IMR-90 (cell line): ENCODE measurements around the gene U2SURP. TPM values are rescaled to one million over a fixed set of nuclear protein-coding genes. Genes with fewer than 3 reads are reported as not detected.

Experiments used
- ATAC-seq: fragments of 200-7000 bp; cut with Tn5 transposase; 2 replicates; pipeline ENCODE4 v1.9.1; 2020; ENCODE audit warnings: low read depth, mild to moderate bottlenecking, moderate library complexity
- Bru-seq: library from RNA; stranded (reverse); fragments of 400-500 nt; gene quantifications from one replicate; lab custom pipeline; 2021; lab: Mats Ljungman, UMichigan
- BruChase-seq, 2 experiments: library from RNA; stranded (reverse); fragments of 400-500 nt; gene quantifications; one replicate each; lab custom pipeline; 2021; lab: Mats Ljungman, UMichigan
- BruUV-seq: library from RNA; stranded (reverse); fragments of 400-500 nt; replicated peaks from 2 replicates; lab custom pipeline; 2021; lab: Mats Ljungman, UMichigan
- CTCF ChIA-PET: fragments of 300-600 bp; formaldehyde crosslinking; extraction: SDS; loops from one replicate; lab custom pipeline; 2021; ENCODE audit warnings: antibody characterized with exemption; lab: Yijun Ruan, JAX
- POLR2A ChIA-PET: fragments of 300-600 bp; sonication (Branson Sonifier 250); formaldehyde crosslinking; loops from one replicate; lab custom pipeline; 2022; ENCODE audit warnings: antibody characterized with exemption; ENCODE audit not compliant: unreplicated experiment; lab: Charles Lee
- DNase-seq: peaks from one replicate; pipeline ENCODE4 v3.0.0; 2013
- H2AFZ ChIP-seq: replicated peaks from 2 replicates; pipeline ENCODE3; 2013; ENCODE audit warnings: low read length, mild to moderate bottlenecking; ENCODE audit not compliant: poor library complexity
- H2AK5ac ChIP-seq: 2 replicates; pipeline ENCODE4 v1.6.1; 2013; ENCODE audit warnings: low read depth, low read length, inconsistent platforms
- H2AK9ac ChIP-seq: replicated peaks from 2 replicates; pipeline ENCODE3; 2013; ENCODE audit warnings: mild to moderate bottlenecking, low read depth, low read length, moderate library complexity; ENCODE audit not compliant: poor library complexity
- H2BK120ac ChIP-seq: 2 replicates; pipeline ENCODE4 v1.6.1; 2013; ENCODE audit warnings: low read depth, low read length, inconsistent platforms
- H2BK15ac ChIP-seq: 3 replicates; pipeline ENCODE4 v1.6.1; 2013; ENCODE audit warnings: low read depth, low read length, inconsistent platforms
- H2BK20ac ChIP-seq: 2 replicates; pipeline ENCODE4 v1.6.1; 2013; ENCODE audit warnings: low read depth, mild to moderate bottlenecking, inconsistent platforms, low read length, moderate library complexity
- H2BK5ac ChIP-seq: 2 replicates; pipeline ENCODE4 v1.6.1; 2013; ENCODE audit warnings: mild to moderate bottlenecking, low read depth, low read length, inconsistent platforms; ENCODE audit not compliant: poor library complexity, severe bottlenecking
- H3K14ac ChIP-seq: replicated peaks from 2 replicates; pipeline ENCODE4 v1.6.1; 2013; ENCODE audit warnings: low read depth, low read length, inconsistent platforms
- H3K18ac ChIP-seq: 2 replicates; pipeline ENCODE4 v1.6.1; 2013; ENCODE audit warnings: low read depth, low read length, control low read depth
- H3K23ac ChIP-seq: 2 replicates; pipeline ENCODE4 v1.6.1; 2013; ENCODE audit warnings: low read depth, low read length, inconsistent platforms
- H3K27ac ChIP-seq: 2 replicates; pipeline ENCODE4 v1.5.1; 2013; ENCODE audit warnings: mild to moderate bottlenecking, control low read depth, low read length; ENCODE audit not compliant: insufficient read depth
- H3K27me3 ChIP-seq: 2 replicates; pipeline ENCODE4 v1.6.1; 2013; ENCODE audit warnings: low read length; ENCODE audit not compliant: control insufficient read depth, insufficient read depth
- H3K36me3 ChIP-seq: 2 replicates; pipeline ENCODE4 v1.6.1; 2013; ENCODE audit warnings: low read length, mixed read lengths; ENCODE audit not compliant: control insufficient read depth, insufficient read depth
- H3K4ac ChIP-seq: 2 replicates; pipeline ENCODE4 v1.6.1; 2013; ENCODE audit warnings: low read depth, low read length, inconsistent platforms
- H3K4me1 ChIP-seq: 2 replicates; pipeline ENCODE4 v1.6.1; 2013; ENCODE audit warnings: low read length, mixed read lengths; ENCODE audit not compliant: control insufficient read depth, insufficient read depth
- H3K4me2 ChIP-seq: 2 replicates; pipeline ENCODE4 v1.6.1; 2013; ENCODE audit warnings: low read depth, mild to moderate bottlenecking, control low read depth, low read length, moderate library complexity
- H3K4me3 ChIP-seq: 2 replicates; pipeline ENCODE4 v1.5.1; 2013; ENCODE audit warnings: low read depth, mild to moderate bottlenecking, control low read depth, low read length, moderate library complexity; ENCODE audit not compliant: insufficient read depth
- H3K56ac ChIP-seq: 2 replicates; pipeline ENCODE4 v1.6.1; 2013; ENCODE audit warnings: low read length, inconsistent platforms; ENCODE audit not compliant: insufficient read depth; ENCODE audit errors: extremely low read depth
- H3K79me1 ChIP-seq, 2 experiments: 2 replicates each; pipeline ENCODE4 v1.6.1; 2013; ENCODE audit warnings: low read length in 2 of 2, inconsistent platforms in 1 of 2, low read depth in 1 of 2
- H3K9ac ChIP-seq: 2 replicates; pipeline ENCODE4 v1.6.1; 2013; ENCODE audit warnings: low read depth, low read length, control low read depth
- H3K9me1 ChIP-seq: 2 replicates; pipeline ENCODE4 v1.6.1; 2013; ENCODE audit warnings: low read length, inconsistent platforms; ENCODE audit not compliant: insufficient read depth
- H3K9me3 ChIP-seq: 2 replicates; pipeline ENCODE4 v1.6.1; 2013; ENCODE audit warnings: low read length; ENCODE audit not compliant: control insufficient read depth, insufficient read depth
- H4K20me1 ChIP-seq: 2 replicates; pipeline ENCODE4 v1.6.1; 2013; ENCODE audit warnings: low read length, inconsistent platforms; ENCODE audit not compliant: insufficient read depth
- H4K5ac ChIP-seq: 2 replicates; pipeline ENCODE4 v1.6.1; 2013; ENCODE audit warnings: mild to moderate bottlenecking, low read depth, low read length, control low read depth
- H4K8ac ChIP-seq, 2 experiments: 2 replicates each; pipeline ENCODE4 v1.6.1; 2013; ENCODE audit warnings: low read depth in 2 of 2, low read length in 2 of 2, control low read depth in 1 of 2, inconsistent platforms in 1 of 2
- H4K91ac ChIP-seq: 2 replicates; pipeline ENCODE4 v1.6.1; 2013; ENCODE audit warnings: low read depth, low read length, inconsistent platforms; ENCODE audit not compliant: insufficient read depth
- BHLHE40 ChIP-seq: fragments of 150-350 bp; IDR thresholded peaks from 2 replicates; pipeline ENCODE4 v1.6.1; 2016; ENCODE audit warnings: mild to moderate bottlenecking, low read depth, low read length
- CEBPB ChIP-seq: IDR thresholded peaks from 2 replicates; pipeline ENCODE4 v1.6.1; 2012; ENCODE audit warnings: low read depth, low read length, improper control_type of control experiment
- ELK1 ChIP-seq: fragments of 150-350 bp; IDR thresholded peaks from 2 replicates; pipeline ENCODE4 v1.6.1; 2016; ENCODE audit warnings: low read depth, mild to moderate bottlenecking, low read length, moderate library complexity, borderline replicate concordance
- FOS ChIP-seq: fragments of 150-350 bp; IDR thresholded peaks from 2 replicates; pipeline ENCODE4 v1.6.1; 2016; ENCODE audit warnings: low read depth, low read length
- MAFK ChIP-seq: IDR thresholded peaks from 2 replicates; pipeline ENCODE4 v1.6.1; 2012; ENCODE audit warnings: low read depth, low read length, improper control_type of control experiment
- MAZ ChIP-seq: IDR thresholded peaks from 2 replicates; pipeline ENCODE4 v1.6.1; 2012; ENCODE audit warnings: low read depth, mild to moderate bottlenecking, low read length, improper control_type of control experiment, moderate library complexity, borderline replicate concordance
- MXI1 ChIP-seq: IDR thresholded peaks from 2 replicates; pipeline ENCODE4 v1.6.1; 2012; ENCODE audit warnings: low read depth, mild to moderate bottlenecking, low read length, moderate library complexity, borderline replicate concordance
- NFE2L2 ChIP-seq: fragments of 150-350 bp; IDR thresholded peaks from 2 replicates; pipeline ENCODE4 v1.6.1; 2016; ENCODE audit warnings: low read depth, mild to moderate bottlenecking, low read length
- POLR2A ChIP-seq: IDR thresholded peaks from 2 replicates; pipeline ENCODE4 v1.6.1; 2012; ENCODE audit warnings: mild to moderate bottlenecking, low read depth, low read length
- RAD21 ChIP-seq: IDR thresholded peaks from 2 replicates; pipeline ENCODE4 v1.6.1; 2012; ENCODE audit warnings: low read length, improper control_type of control experiment
- RCOR1 ChIP-seq: IDR thresholded peaks from 2 replicates; pipeline ENCODE4 v1.6.1; 2012; ENCODE audit warnings: mild to moderate bottlenecking, low read length, improper control_type of control experiment; ENCODE audit not compliant: insufficient replicate concordance
- RFX5 ChIP-seq: IDR thresholded peaks from 2 replicates; pipeline ENCODE4 v1.8.0; 2012; ENCODE audit warnings: low read depth, mild to moderate bottlenecking, low read length, moderate library complexity
- WGBS, 2 experiments: methylation state at CpG; one replicate each; pipeline versions ENCODE4 v1.1.5 to v1.1.7; 2013; ENCODE audit warnings: missing lambda C conversion rate in 2 of 2; ENCODE audit not compliant: insufficient read length in 1 of 2; ENCODE audit errors: extremely low coverage in 2 of 2; 5-methylcytosine and 5-hydroxymethylcytosine counted together
- dilution Hi-C: fragments of 300-500 bp; cut with HindIII; formaldehyde crosslinking; loops from one replicate; pipeline ENCODE4 v1.14.3; 2018; ENCODE audit warnings: low sequenced_read_pairs; ENCODE audit not compliant: unreplicated experiment
- in situ Hi-C: fragments of 300-500 bp; cut with MboI; formaldehyde crosslinking; loops from 3 replicates; pipeline ENCODE4 v1.14.3; 2019; ENCODE audit warnings: low sequenced_read_pairs, inconsistent platforms, mixed read lengths
- intact Hi-C: fragments of 100-400 bp; cut with micrococcal nuclease; formaldehyde crosslinking; loops from 2 replicates; pipeline ENCODE4 v1.10.0; 2022
- long read RNA-seq: library from polyadenylated mRNA; unstranded; transcript quantifications from one replicate; pipeline ENCODE4 v2.0.0, GENCODE V29; 2021; ENCODE audit not compliant: unreplicated experiment
- polyA plus RNA-seq, 3 experiments: library from polyadenylated mRNA; depleted of rRNA; stranded (reverse); fragments of >200 nt; gene quantifications; 2 replicates each; pipeline ENCODE4 v1.2.3, GENCODE V29; 2012; ENCODE audit warnings: low replicate concordance in 1 of 3
- total RNA-seq: library from RNA; depleted of rRNA; stranded (reverse); fragments of >200 nt; gene quantifications from 2 replicates; pipeline ENCODE4 v1.2.3, GENCODE V29; 2012; rRNA removed

Gene U2SURP
- total RNA-seq, result 29.4 and 58.3 TPM in 2 replicates
- polyA plus RNA-seq (2012; rRNA removed), result 20.8 and 24.8 TPM in 2 replicates
- polyA plus RNA-seq (2012; cell fraction: cytosol; rRNA removed), result 1.1 and 2.4 TPM in 2 replicates
- polyA plus RNA-seq (2012; cell fraction: nucleus; rRNA removed; ENCODE audit: low replicate concordance), result 4.6 and 45.9 TPM in 2 replicates
- Bru-seq, nascent RNA, result percentile 84 among the genes with signal in this experiment
- BruChase-seq, experiment 1, labeled RNA remaining after a 6-hour chase, result percentile 72 among the genes with signal in this experiment
- BruChase-seq, experiment 2, labeled RNA remaining after a 2-hour chase, result percentile 88 among the genes with signal in this experiment
- long read RNA-seq, full-length matches to known transcripts, result 2 of 29 reads
- long read RNA-seq, partial matches to known transcripts, result 15 of 29 reads
- long read RNA-seq, other reads (novel, unspliced or antisense), result 12 of 29 reads

GRCh38 chr3:143001369-143002082, at the start of gene U2SURP:
TSS of gene U2SURP (plus strand) at chr3:143001570. CDS start at chr3:143001629, 59 bp downstream.
- WGBS, 2 experiments, result 0% methylated on average over 23 of the region's 55 CpGs; no CpG with 5 or more reads in 1 of the 2 experiments
- H3K4ac ChIP-seq, result peak within 1 kb of the TSS; percentile 89
- peak within 1 kb of the TSS; percentile 98 for H3K23ac ChIP-seq
- peak within 1 kb of the TSS; percentile 93 for H3K9ac ChIP-seq
- H4K20me1 ChIP-seq, result peaks cover 21% of the 10 kb centered on the region
- H3K27me3 ChIP-seq, result no peaks in the 10 kb centered on the region
- H3K4me3 ChIP-seq, result peak within 1 kb of the TSS; percentile 76
- peaks cover 3% of the 10 kb centered on the region; the same call in 1 of the 2 replicates for H3K4me1 ChIP-seq
- ATAC-seq (peak; percentile 95), DNase-seq (peak; percentile 98)
- H3K4me2 ChIP-seq, result peak within 1 kb of the TSS; percentile 94
- ChIA-PET CTCF (interaction anchor here (0.6 to 1.4 kb wide), 5 partner anchors 14 to 173 kb away, joined by 3 to 4 read pairs (median 3); no protein-coding TSS in a partner anchor), POLR2A (interaction anchor here (0.6 to 0.8 kb wide), 3 partner anchors 10 to 564 kb away, joined by 4 to 9 read pairs (median 6); no protein-coding TSS in a partner anchor)
- peak within 1 kb of the TSS; percentile 72 for H2AK5ac ChIP-seq
- H2AFZ ChIP-seq, result peak within 1 kb of the TSS; percentile 90
- H2BK20ac ChIP-seq, result no peak within 1 kb of the TSS
- peak within 1 kb of the TSS; percentile 68 for H2BK120ac ChIP-seq
- H3K36me3 ChIP-seq, result no peaks in the 10 kb centered on the region
- peak within 1 kb of the TSS; percentile 34; the same call in 2 of the 3 replicates for H2BK15ac ChIP-seq
- peaks cover 7 to 17% of the 10 kb centered on the region in 2 experiments; a peak in 3 of 4 replicates for H3K79me1 ChIP-seq
- H3K9me3 ChIP-seq, result no peaks in the 10 kb centered on the region
- peak within 1 kb of the TSS; percentile 68 for H4K91ac ChIP-seq
- peak within 1 kb of the TSS; percentile 94 for H3K27ac ChIP-seq
- H4K8ac ChIP-seq, result peak within 1 kb of the TSS; percentile 74 to 95
- H4K5ac ChIP-seq, result peak within 1 kb of the TSS; percentile 86
- H2AK9ac ChIP-seq, result peak within 1 kb of the TSS; percentile 93
- peak within 1 kb of the TSS; percentile 89 for H2BK5ac ChIP-seq
- H3K56ac ChIP-seq, result peak within 1 kb of the TSS; percentile 92
- intact Hi-C loops, result loop anchor here (5.0 kb wide), 1 partner anchor 424 kb away; the partner anchor contains the start of gene ATR
- no TSS peak for BruUV-seq
- H3K18ac ChIP-seq, result peak within 1 kb of the TSS; percentile 80
- H3K14ac ChIP-seq, result peak within 1 kb of the TSS; percentile 96
- H3K9me1 ChIP-seq, result no peaks in the 10 kb centered on the region; the same call in 1 of the 2 replicates
- dilution Hi-C loops, result no loop called here
- in situ Hi-C loops, result no loop called here
- TF ChIP-seq ELK1, result peak; percentile 78; the same call in 1 of the 2 replicates
- TF ChIP-seq MAZ, result peak; percentile 77; the same call in 1 of the 2 replicates
- TF ChIP-seq RCOR1, result no peak
- TF ChIP-seq RFX5, result no peak
- peak; percentile 100 for TF ChIP-seq BHLHE40
- TF ChIP-seq POLR2A, result peak; percentile 90
- TF ChIP-seq NFE2L2, result no peak
- 0 out of 2 replicates have a peak, but pooled peaks have one; percentile 8 for TF ChIP-seq FOS
- TF ChIP-seq CEBPB, result no peak
- peak; percentile 59 for TF ChIP-seq MXI1
- no peak for TF ChIP-seq MAFK
- no peak for TF ChIP-seq RAD21
